BJ (cell line): ENCODE results near the gene ZC3H4. TPM values are rescaled to one million over a fixed set of nuclear protein-coding genes. Genes with fewer than 3 reads are reported as not detected.

Source experiments
- CTCF ChIA-PET: fragments of 350-600 bp; formaldehyde crosslinking; extraction: SDS; loops from one replicate; lab custom pipeline; 2021; ENCODE audit warnings: antibody characterized with exemption, inconsistent platforms; lab: Yijun Ruan, JAX
- POLR2A ChIA-PET: fragments of 300-600 bp; sonication (Branson Sonifier 250); formaldehyde crosslinking; extraction: SDS; loops from one replicate; lab custom pipeline; 2021; ENCODE audit warnings: antibody characterized with exemption; lab: Charles Lee
- DNase-seq: peaks from one replicate; pipeline ENCODE4 v3.0.0-alpha.2; 2011; ENCODE audit warnings: low read depth
- H3K27me3 ChIP-seq: 2 replicates; pipeline ENCODE4 v1.6.0; 2011; ENCODE audit warnings: low read length; ENCODE audit not compliant: control insufficient read depth, insufficient read depth
- H3K36me3 ChIP-seq: 2 replicates; pipeline ENCODE4 v1.5.1; 2011; ENCODE audit warnings: low read length; ENCODE audit not compliant: control insufficient read depth, insufficient read depth
- H3K4me3 ChIP-seq: 2 replicates; pipeline ENCODE4 v1.5.1; 2011; ENCODE audit warnings: low read depth, mild to moderate bottlenecking, control low read depth, low read length
- CTCF ChIP-seq: IDR thresholded peaks from 2 replicates; pipeline ENCODE4 v1.5.1; 2011; ENCODE audit warnings: low read depth, mild to moderate bottlenecking, control low read depth, inconsistent platforms, low read length, moderate library complexity; ENCODE audit not compliant: insufficient read depth
- polyA plus RNA-seq: library from polyadenylated mRNA; depleted of rRNA; stranded (reverse); fragments of >200 nt; gene quantifications from 2 replicates; pipeline ENCODE4 v1.2.3, GENCODE V29; 2011

The ZC3H4 gene
- polyA plus RNA-seq, 1 experiment = 4.3 TPM

- no peaks in the 10 kb centered on the region for H3K27me3 ChIP-seq
- POLR2A ChIA-PET = no interaction called here
- H3K4me3 ChIP-seq = no peak overlapping the region
- TF ChIP-seq CTCF = no peak
- peaks cover 24% of the 10 kb centered on the region for H3K36me3 ChIP-seq
- CTCF ChIA-PET = interaction anchor here (1.1 to 1.7 kb wide), 4 partner anchors 17 to 50 kb away, joined by 3 to 5 read pairs (median 4); no protein-coding TSS in a partner anchor
- no peak for DNase-seq
Measured at GRCh38 chr19:47075179-47075810, 38.3 kb downstream of the ZC3H4 start.

GRCh38 chr19:47074621-47075020 lies 39.0 kb downstream of the ZC3H4 start:
- H3K27me3 ChIP-seq = no peaks in the 10 kb centered on the region
- TF ChIP-seq CTCF = no peak
- no peak for DNase-seq
- no peak overlapping the region for H3K4me3 ChIP-seq
- H3K36me3 ChIP-seq = peaks cover 31% of the 10 kb centered on the region
- POLR2A ChIA-PET = no interaction called here
- CTCF ChIA-PET = interaction anchor here (1.1 to 1.5 kb wide), 2 partner anchors 21 to 51 kb away, joined by 3 to 5 read pairs; no protein-coding TSS in a partner anchor

- ChIA-PET POLR2A (no interaction called here), CTCF (no interaction called here)
- Histone ChIP-seq H3K27me3 (no peaks in the 10 kb centered on the region), H3K4me3 (no peak overlapping the region), H3K36me3 (peaks cover 35% of the 10 kb centered on the region)
- no peak for TF ChIP-seq CTCF
- no peak for DNase-seq
Measured at GRCh38 chr19:47073574-47073973, 40.0 kb downstream of the ZC3H4 start.

- TF ChIP-seq CTCF = no peak
- ChIA-PET CTCF (interaction anchor here (0.6 kb wide), 2 partner anchors 51 to 53 kb away, joined by 3 read pairs; no protein-coding TSS in a partner anchor), POLR2A (no interaction called here)
- no peak for DNase-seq
- Histone ChIP-seq H3K27me3 (no peaks in the 10 kb centered on the region), H3K4me3 (no peak overlapping the region), H3K36me3 (peaks cover 38% of the 10 kb centered on the region)
Measured at GRCh38 chr19:47072323-47072722, 41.3 kb downstream of the ZC3H4 start.

GRCh38 chr19:47071731-47072130 lies 41.8 kb downstream of the ZC3H4 start:
- Histone ChIP-seq H3K27me3 (no peaks in the 10 kb centered on the region), H3K4me3 (no peak overlapping the region), H3K36me3 (peaks cover 44% of the 10 kb centered on the region)
- no peak for DNase-seq
- ChIA-PET CTCF (no interaction called here), POLR2A (no interaction called here)
- TF ChIP-seq CTCF = no peak
